Nucleus accumbens (tissue), 56 donors: Measurements from ENCODE around the gene ARHGEF11.
"Not testable (repeated sequence)": the region's sequence is repeated elsewhere in the genome, so short reads cannot be mapped to it uniquely, and the experiment has no call there.

Experiments used
- DNase-seq, 56 donors: peaks; one replicate each; lab custom pipeline; 2025; lab: John Stamatoyannopoulos, UW

The ARHGEF11 gene

GRCh38 chr1:157056269-157056668, 10.7 kb upstream of the ARHGEF11 start:
- no peak for DNase-seq

GRCh38 chr1:157055729-157056128, 10.2 kb upstream of the ARHGEF11 start:
- DNase-seq: not testable (repeated sequence)

- no peak for DNase-seq
Observed at GRCh38 chr1:157050836-157051235, 5.3 kb upstream of the ARHGEF11 start.

GRCh38 chr1:157047062-157047410, 1.5 kb upstream of the ARHGEF11 start:
- no peak for DNase-seq

- DNase-seq: no peak
Observed at GRCh38 chr1:157044326-157044725, 1.2 kb downstream of the ARHGEF11 start.

- no peak for DNase-seq
Observed at GRCh38 chr1:157043685-157044084, 1.9 kb downstream of the ARHGEF11 start.

GRCh38 chr1:157042846-157043245, 2.7 kb downstream of the ARHGEF11 start:
- DNase-seq: no peak

GRCh38 chr1:157040802-157041201, 4.7 kb downstream of the ARHGEF11 start:
- DNase-seq: no peak

- no peak for DNase-seq
Observed at GRCh38 chr1:157035121-157035520, 10.4 kb downstream of the ARHGEF11 start.

GRCh38 chr1:157034137-157034800, 11.3 kb downstream of the ARHGEF11 start:
- DNase-seq: peak in 52 of 56 donors; percentile 7 to 83 (median 50)

GRCh38 chr1:157033357-157033876, 12.1 kb downstream of the ARHGEF11 start:
- DNase-seq: no peak

- DNase-seq: no peak
Observed at GRCh38 chr1:157032303-157032702, 13.2 kb downstream of the ARHGEF11 start.

GRCh38 chr1:157030728-157031127, 14.8 kb downstream of the ARHGEF11 start:
- no peak for DNase-seq

- no peak for DNase-seq
Observed at GRCh38 chr1:157028674-157029073, 16.9 kb downstream of the ARHGEF11 start.

- no peak for DNase-seq
Observed at GRCh38 chr1:157025856-157026255, 19.7 kb downstream of the ARHGEF11 start.

- DNase-seq: no peak
Observed at GRCh38 chr1:157025385-157025784, 20.2 kb downstream of the ARHGEF11 start.

- DNase-seq: no peak
Observed at GRCh38 chr1:157021688-157022087, 23.9 kb downstream of the ARHGEF11 start.

- DNase-seq: no peak
Observed at GRCh38 chr1:157019457-157019856, 26.1 kb downstream of the ARHGEF11 start.

- no peak for DNase-seq
Observed at GRCh38 chr1:157011845-157012244, 33.7 kb downstream of the ARHGEF11 start.

- no peak for DNase-seq
Observed at GRCh38 chr1:157008502-157008901, 37.0 kb downstream of the ARHGEF11 start.

GRCh38 chr1:157007306-157007705, 38.2 kb downstream of the ARHGEF11 start:
- peak in 1 of 56 donors; percentile 1 for DNase-seq

- DNase-seq: no peak
Observed at GRCh38 chr1:157006676-157007075, 38.9 kb downstream of the ARHGEF11 start.

- no peak for DNase-seq
Observed at GRCh38 chr1:157005965-157006364, 39.6 kb downstream of the ARHGEF11 start.
